Hematopoietic multipotent progenitor cell treated with erythropoietin and hydrocortisone succinate and interleukin-3 and kit ligand, for 4 days (in vitro differentiated cells): ENCODE data around the gene ANO2.

Experiments used
- DNase-seq: peaks from one replicate; pipeline ENCODE4 v3.0.0-alpha.2; 2015

The ANO2 gene

DNA sequence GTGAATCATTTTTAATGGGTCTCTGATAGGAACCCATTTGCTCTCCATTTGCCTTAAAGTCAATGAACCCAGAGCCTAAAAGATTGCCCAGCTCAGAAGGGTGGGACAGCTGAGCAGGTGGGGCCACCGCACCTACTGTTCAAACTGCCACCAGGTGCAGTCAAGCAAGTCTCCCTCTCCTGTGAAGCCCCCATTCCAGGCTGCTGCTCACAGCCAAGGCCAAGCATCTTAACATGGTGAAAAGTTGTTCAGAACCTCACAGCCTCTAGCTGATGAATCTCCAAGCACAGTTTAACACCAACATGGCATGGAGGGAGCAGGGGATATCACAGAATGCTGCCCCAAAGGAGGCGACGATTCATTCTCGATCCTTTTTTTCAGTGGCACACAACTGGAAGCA is 29.5 kb downstream of the ANO2 start:
- DNase-seq, result no peak

DNA sequence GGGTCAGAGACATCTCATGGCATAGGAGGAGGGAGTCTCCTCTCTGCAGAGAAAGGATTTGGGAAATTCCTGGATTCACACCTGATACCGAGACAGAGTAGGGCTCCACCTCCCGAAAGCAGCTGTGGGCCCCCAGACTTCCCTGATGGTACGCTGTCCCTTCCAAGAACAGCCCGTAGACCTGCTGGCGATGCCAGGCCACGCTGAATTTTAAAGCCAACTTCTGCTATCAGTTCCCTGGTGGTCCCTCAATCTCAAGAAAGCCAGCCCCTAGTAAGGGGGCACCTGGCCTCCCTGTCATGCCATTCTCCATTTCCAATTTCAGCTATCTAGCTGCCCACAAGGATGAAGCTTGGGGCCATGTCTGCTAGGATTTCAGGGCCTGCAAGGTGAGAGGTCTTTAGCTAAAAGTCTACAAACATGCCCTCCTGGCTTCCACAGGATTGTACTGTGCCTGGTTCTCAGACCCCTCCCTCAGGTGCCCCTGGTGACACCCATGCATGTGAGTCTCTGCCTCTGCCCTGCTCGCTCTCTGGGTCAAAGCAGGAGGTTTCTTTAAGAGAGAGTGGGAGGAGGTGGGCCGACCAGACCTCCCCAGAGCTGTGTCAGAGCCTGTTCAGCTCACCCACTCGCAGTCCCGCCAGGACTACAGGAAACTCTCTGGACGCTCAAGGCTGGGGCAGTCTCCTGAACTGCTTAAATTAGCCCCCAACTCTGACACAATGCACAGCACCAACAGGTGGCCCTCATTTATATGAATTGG is 30.5 kb downstream of the ANO2 start:
- no peak for DNase-seq

DNA sequence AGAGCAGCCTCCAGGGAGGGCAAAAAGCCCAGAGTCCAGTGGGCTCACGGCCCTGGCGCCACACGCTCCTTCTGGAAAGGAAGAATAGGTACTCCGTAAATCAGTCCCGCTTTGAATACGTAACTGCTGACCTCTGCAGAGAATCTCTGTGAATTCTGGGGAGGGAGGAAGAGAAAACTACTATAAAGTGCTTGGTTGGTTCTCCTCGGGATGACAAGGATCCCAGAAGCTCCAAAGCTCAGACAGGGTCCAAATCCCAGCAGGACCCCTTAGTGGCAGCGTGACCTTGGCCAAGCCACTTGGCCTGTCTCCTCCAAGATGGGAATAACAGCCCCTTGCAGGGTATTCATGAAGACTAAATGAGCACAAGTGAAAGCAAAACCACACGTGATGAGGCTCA is 31.7 kb downstream of the ANO2 start:
- no peak for DNase-seq

DNA sequence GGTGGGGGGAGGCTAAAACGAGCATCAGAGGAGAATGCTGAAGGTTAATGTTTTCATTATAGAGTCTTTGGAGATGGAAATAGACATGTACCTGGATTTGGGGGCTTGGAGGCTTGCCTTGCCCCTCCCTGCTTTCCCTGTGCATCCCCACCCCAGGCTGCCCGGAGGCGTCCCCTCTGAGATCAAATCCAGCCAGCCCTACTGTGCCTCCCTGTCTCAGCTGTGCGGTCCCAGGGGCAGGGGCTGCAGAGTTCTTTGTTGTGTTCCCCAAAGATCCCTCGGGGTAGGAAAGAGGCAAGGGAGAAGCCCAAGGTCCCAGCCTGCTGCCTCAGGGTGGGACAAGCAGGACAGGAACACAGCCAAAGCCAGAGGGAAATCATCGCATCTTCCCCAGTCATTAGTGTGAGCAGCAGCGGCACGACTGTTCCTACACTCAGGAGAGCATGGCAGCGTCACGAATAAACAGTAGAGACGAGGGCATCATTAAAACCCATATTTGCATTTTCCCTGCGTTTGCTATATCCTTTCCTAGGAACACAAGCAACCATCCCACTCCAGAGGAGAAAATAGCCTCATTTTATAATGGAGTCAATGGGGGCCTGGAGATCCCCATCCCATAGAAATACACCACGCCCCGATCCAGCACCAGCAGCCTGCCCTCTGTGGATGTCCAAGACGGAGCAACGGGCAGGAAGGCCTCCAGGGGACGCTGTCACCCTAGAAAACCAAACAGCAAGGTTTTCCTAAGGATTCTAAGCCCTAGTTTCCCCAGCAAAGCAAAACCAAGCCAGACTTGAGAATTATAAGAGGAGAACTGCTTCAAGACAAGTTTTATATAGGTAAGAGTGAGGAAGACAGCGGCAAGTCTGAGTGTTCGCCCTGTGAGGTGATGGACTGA is 32.4 kb downstream of the ANO2 start:
- DNase-seq, result no peak

DNA sequence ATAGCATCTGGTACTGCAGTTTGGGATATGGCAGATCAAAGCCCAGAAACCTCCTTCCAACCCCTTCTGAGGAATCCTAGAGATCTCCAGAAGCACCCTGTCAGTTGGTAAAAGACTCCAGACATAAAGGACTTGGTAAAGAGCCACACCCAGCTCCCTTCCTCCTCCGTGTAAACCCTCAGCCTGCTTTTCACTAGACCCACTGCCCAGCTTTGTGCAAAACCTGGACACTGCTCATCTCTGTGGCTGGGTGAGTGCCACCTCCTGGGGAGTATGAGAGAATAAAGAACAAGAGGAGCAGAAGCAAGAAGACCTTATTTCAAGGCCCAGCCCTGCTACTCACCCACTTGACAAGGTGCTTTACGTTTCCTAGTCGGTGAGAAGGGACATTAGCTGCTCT is 33.0 kb downstream of the ANO2 start:
- DNase-seq, result no peak

DNA sequence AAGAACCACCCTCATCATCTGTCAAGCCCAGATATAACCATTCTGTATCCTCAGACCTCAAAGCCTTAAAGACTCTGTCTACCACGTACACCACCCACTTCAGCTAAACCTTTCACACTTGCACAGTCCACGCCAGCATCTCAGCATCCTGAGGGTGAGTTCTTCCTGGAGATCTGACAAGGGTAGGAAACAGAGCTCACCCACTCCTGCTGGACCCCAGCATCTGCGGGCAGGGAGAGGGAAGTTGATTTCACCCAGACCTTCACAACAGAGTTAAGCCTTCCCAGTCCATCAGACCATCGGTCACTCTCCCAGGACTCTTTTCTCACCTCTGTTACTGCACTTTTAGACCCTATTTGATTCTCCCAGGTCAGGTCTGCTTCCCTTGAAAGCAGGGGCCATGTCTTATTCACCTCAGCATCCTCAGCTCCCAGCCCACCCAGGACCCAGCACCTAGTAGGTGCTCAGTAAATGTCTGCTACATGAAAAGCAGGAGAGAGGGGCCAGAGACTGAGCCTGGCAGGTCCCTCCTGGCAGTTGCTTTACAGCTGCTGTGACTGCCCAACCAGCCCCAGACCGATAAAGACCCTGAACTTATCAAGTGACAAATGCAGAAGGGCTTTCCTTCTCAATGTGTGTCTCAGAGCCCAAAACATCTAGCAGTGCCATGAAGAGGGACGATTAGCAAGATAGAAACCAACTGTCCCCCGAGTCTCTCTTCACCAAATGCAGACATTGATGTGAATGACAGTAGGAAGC is 34.1 kb downstream of the ANO2 start:
- DNase-seq, result no peak

DNA sequence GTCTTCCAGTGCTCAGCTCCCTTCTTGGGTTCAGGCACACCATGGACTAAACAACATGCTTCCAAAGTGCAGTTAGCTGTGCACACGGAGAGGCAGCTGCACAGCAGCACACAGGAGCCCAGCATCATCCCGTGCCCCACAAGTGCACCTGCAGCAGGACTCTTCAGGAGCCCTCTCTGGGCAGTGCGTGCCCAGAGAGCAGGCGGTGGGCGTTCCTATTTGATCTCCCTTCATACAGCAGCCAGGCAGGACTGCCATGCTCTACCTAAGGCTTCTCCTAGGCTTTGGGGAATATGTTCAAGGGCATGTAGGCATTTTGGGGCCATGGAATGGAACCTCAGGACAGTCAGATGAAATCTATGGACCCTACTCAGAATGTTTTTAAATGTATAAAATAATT is 35.5 kb downstream of the ANO2 start:
- no peak for DNase-seq

DNA sequence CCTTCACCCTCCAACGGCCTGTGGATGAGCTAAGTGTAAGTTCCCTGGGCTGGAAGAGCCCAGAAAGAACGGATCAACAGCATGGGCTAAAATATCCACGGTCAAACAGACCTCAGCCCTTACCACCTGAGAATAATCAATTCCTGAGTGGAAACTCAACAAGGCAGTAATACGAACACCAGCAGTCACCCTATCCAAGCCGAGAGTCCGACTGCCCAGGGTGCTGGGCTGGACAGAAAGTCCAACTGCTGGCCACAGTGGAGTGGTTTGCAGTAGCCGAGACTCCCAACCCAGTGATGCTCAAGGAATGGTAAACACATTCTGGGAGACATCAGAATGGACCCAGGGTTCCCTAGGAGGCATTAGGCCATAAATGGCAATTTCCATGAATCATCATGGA is 36.8 kb downstream of the ANO2 start:
- no peak for DNase-seq

DNA sequence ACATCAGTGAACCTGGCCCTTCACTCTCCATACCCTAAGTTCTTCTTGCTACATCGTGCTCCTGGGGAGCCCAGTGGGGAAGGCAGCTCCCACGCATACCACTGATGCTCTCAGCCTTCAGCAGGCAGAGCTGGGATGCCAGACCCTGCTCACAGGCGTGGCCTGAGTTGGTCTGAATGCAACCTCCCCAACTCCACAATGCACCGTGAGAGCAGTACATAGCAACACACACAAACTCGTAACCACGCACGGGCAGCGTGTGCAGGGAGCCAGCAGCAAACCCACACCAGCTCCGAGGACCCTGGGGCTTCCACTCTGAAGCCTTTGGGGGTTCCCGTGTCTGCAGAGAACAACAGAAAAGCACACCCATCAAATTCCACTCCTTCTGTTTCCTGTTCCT is 37.3 kb downstream of the ANO2 start:
- DNase-seq, result no peak

DNA sequence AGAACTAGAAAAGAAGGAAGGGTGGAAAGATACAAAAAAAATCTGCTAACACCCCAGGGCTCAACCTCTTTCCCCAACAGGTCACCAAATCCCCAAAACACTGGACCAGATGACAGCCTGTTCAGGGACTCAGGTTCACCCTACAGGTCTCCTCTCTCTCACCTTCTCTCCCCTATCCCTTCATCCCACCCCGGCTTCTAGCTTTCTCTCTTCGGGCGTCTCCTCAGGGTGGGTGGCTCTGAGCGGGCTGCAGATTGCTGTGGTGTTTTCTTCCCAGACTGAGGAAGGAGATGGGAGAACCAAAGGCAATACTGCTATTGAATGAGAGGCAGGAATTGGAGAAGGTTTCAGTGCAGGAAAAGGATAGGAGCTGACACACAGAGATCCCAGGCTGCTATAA is 39.3 kb downstream of the ANO2 start:
- DNase-seq, result no peak

DNA sequence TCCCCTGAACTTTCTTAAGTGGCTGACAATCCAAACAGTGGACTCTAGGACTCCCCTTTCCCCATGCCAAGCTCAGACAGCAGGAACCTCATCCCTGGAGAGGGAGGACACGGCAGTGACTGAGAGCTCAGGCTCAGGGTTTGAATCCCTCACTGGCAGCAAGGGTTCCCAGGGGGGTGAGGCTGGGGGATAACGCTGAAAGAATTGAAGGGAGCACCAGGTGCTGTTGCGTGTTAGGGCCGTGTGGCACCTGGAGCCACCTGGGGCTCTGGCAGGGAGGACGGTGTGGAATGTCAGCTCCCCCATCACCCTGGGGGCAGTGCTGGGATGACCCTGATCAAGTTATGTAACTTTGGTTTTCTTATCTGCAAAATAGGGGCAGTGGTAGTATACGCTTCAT is 40.1 kb downstream of the ANO2 start:
- no peak for DNase-seq

DNA sequence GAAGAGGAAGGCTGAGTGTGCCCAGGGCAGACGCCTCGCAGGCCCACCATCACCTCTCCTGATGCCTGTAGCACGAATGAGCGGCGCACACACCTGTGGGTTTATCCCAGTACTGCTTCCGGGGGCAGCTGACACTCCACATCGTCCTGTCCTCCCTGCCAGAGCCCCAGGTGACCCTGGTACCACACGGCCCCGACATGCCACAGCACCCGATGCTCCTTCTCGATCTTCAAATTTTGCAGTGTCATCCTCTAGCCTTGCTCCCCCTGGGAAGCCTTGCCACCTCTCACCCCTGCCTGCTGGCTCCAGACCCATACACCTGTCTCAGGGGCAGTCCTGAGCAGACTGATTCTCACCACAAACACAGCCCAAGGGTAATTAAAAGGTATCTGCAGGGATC is 40.6 kb downstream of the ANO2 start:
- DNase-seq, result no peak

DNA sequence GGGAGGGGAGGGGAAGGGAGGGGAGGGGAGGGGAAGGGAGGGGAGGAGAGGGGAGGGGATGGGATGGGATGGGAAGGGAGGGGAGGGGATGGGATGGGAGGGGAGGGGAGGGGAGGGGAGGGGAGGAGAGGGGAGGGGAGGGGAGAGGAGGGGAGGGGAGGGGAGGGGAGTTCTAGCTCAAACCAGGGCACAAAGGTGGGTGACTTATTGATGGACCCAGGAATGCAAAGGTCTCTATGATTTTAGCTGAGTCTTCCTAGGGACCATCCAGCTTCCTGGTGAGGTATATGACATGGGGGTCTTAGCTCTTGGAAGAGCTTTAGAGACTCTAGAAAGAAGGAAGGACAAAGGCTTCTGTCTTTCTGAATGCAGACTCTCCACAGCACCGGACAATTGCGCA is 42.3 kb downstream of the ANO2 start:
- no peak for DNase-seq

DNA sequence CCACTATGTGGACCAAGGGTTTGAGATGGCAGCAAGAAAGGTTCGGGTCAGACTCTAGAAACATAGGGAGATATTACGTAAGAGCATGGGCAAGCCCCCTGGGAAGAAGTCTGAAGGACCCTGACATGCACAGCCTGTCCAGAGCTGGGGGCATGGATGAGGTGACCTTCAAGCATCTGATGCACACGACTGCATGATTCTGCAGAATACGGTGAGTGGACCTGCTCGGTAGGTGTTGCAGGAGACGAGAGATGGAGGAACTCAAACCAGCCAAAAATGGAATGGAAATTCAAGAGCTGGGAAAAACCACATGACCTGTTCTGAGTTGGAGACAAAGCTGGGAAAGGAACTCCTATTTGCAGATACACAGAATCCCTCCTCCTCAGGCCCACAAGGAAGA is 43.6 kb downstream of the ANO2 start:
- DNase-seq, result no peak

DNA sequence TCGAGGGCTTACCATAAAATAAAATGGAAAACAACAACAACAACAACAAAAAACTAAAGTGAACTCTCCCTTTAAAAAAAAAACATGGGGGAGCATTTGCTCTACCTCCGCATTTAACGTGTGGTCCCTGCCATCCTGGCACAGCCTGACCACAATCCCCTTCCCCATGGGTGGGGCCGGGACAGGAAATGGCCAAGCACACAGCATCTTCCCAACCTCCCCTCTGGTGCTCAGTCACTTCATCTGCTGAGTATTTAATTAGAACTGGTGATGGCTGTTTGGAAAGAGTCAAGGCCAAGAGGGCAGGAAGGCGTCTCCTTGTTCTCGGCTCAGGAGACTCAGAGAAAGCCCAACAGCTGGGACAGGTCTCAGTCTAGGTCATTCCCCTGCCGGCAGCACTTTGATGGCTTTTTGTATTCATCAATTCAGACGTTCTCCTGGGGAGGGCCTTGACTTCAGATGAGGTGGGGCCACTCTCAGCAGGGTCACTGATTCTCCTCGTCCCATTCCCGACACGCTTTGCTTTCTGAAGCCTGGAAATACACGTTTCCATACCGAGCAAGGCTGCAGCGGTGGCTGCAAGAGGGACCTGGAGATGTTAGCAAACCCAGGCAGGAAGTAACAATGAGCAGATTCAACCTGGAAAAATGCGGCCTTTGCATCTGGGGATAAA is 44.4 kb downstream of the ANO2 start:
- DNase-seq, result no peak

DNA sequence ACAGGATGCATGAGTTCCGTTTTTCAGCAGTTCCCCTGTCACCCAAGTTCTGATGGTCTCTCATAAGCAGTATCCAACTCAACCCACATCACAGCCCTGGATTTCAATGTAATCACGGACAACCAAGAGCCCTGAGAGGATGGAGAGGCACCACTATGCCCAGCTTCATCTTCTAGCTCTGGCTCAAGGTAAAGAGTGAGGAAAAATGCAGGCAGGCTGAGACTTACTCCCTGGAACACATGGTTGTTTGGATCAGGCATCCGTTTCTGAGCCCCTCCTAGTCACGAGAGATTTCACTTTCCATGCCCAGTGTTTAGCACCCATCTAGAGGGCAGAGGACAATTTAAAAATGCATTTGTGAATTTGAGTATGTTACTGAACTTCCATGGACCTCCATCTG is 45.0 kb downstream of the ANO2 start:
- DNase-seq, result no peak

DNA sequence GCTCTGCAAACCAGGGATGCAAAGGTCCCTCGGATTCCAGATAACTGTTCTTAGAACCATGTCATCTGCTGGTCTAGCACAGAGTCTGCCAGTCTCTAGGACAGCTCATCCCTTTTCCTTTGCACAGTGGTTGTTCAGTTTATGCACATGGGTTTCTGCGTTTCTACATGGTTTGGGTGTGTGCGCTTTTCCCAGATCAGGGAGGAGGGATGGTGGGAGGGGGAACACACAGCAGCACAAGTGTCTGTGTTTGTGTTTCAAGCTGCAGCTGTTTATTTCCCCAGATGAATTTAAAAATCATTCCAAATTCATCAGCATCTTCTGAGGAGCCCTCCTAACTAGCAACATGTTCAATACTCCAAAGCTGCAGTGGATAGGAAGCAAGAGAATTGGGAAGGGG is 45.4 kb downstream of the ANO2 start:
- DNase-seq, result no peak

DNA sequence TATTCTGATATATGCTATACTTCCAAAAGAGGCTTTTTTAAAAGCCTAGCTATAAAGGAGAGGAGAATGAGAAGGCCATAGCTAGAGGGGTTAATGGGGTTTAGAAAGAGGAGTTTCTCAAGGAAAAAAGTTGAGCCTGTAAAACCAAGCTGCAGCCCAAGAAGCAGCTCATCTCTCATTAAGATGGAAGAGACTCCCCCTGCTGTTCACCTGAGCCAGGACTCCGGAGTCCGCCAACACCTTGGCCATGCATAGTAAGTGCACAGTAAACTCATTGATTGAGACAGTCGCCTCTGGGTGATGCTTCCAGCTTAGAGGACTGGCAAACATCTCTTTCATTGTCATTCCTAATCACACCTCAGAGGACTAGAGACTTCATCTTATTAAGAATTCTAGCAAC is 46.2 kb downstream of the ANO2 start:
- peak; percentile 10 for DNase-seq

DNA sequence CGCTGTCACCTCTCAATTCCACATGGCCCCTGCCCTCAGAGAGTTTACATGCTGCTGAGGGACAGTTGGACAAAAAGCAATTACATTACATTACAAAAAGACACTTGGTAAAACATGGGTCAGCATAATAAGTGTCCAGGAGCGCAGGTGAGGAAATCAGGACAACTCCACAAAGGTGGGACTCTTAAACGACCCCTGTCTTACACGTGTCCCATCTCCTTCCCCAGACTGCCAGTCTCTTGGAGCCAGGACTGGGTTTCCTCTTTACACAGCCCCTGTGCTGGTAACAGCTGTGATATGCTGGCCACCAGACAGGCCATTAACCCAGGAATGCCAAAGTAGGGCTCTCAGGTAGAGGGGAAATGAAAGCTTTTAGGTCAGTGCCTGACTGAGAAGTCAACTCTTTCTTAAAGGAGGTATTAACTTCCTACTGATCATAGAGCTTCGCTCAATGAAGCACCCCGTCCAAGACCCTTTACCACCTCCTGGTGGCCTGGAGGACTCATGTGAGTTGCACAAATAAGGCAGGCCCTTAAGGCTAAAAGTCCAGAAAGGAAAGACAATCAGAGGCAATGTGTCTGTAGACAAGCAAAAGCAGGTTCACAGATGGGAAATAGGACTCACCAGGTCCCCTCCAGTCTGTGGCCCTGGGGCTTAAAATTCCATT is 55.5 kb downstream of the ANO2 start:
- DNase-seq, result peak; percentile 55

DNA sequence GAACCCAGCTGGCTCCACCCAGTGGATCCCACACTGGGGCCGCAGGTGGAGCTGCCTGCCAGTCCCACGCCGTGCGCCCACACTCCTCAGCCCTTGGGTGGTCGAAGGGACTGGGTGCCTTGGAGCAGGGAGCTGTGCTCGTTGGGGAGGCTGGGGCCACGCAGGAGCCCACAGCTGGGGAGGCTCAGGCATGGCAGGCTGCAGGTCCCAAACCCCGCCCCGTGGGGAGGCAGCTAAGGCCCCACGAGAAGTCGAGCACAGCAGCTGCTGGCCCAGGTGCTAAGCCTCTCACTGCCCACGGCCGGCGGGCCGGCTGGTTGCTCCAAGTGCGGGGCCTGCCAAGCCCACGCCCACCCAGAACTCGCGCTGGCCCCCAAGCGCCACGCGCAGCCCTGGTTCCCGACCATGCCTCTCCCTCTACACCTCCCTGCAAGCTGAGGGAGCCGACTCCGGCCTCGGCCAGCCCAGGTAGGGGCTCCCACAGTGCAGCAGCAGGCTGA is 56.2 kb downstream of the ANO2 start:
- DNase-seq, result no peak

DNA sequence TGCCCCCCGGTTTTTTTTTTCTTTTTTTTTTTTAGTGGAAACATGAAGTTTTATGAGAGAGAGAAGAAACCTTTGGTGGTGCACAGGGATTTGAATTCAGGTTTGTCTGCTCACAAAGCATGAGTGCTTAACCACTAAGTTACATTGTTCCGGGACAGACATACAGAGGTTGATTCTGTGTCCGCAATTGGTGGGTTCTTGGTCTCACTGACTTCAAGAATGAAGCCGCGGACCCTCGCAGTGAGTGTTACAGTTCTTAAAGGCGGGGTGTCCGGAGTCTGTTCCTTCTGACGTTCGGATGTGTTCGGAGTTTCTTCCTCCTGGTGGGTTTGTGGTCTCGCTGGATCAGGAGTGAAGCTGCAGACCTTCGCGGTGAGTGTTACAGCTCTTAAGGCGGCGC is 57.2 kb downstream of the ANO2 start:
- peak; percentile 33 for DNase-seq

DNA sequence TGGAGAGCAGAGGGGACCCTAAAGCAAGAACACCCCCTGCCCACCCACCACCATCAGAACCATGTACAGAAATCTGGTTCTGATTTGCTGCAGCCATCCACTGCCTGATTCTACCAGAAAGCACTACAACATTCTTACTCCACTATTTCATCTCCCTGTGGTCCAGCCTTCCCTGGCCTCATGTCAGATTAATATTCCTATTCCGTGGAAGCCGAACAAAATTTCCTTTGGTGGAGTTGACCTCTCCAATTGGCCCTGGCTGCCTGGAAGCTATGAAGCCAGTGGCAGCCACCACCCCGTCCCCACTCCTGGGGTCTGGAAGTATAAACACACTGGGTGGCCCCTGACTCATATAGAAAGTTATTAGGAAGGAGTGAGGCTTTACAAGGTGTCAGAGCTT is 60.2 kb downstream of the ANO2 start:
- no peak for DNase-seq
